ENCODE data around the gene CYTH2.

Gene CYTH2

DNA sequence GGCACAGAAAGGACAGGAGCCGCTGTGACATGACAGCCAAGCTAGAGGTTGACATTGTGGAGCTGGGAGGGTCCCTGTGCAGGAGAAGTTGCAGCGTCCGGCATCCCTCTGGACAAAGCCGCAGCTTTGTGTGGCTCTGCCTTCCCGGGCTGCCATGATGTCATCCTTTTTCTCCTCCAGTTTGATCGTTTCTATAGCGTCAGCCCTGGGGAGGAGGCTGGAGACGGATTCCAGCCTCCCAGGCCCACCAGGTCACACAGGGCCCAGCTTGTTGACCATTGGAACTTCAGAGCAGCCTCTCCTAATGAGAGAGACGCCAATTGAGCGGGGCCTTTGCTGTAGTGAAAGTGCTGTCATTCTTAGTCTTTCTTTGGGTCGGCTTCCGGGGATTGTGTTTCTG is 17.5 kb upstream of the CYTH2 start:
- Histone ChIP-seq H4K20me1 (peaks cover 63% of the 10 kb centered on the region), H3K9me3 (no peaks in the 10 kb centered on the region), H3K4me1 (peaks cover 21% of the 10 kb centered on the region), H3K9ac (no peak overlapping the region), H3K27ac (no peak overlapping the region), H3K36me3 (peaks cover 98% of the 10 kb centered on the region), H3K4me3 (no peak overlapping the region), H3K4me2 (no peak overlapping the region), H3K27me3 (no peaks in the 10 kb centered on the region)
- TF ChIP-seq Cebpa-rat (IDR thresholded peaks at IDR 0.05) = no peak

GRCh38 chr19:48452289-48453190 is 16.6 kb upstream of the CYTH2 start:
- Histone ChIP-seq H3K4me3 (no peak overlapping the region), H3K4me2 (no peak overlapping the region), H3K9me3 (no peaks in the 10 kb centered on the region), H3K27me3 (no peaks in the 10 kb centered on the region), H4K20me1 (peaks cover 71% of the 10 kb centered on the region), H3K9ac (no peak overlapping the region), H3K27ac (no peak overlapping the region), H3K4me1 (peaks cover 12% of the 10 kb centered on the region), H3K36me3 (peaks cover 100% of the 10 kb centered on the region)
- no peak for TF ChIP-seq Cebpa-rat (IDR thresholded peaks at IDR 0.05)

GRCh38 chr19:48454150-48454730 is 14.9 kb upstream of the CYTH2 start:
- no peak overlapping the region for H3K4me3 ChIP-seq
- peaks cover 77% of the 10 kb centered on the region for H4K20me1 ChIP-seq
- no peak overlapping the region for H3K9ac ChIP-seq
- TF ChIP-seq Cebpa-rat (IDR thresholded peaks at IDR 0.05) = no peak
- no peaks in the 10 kb centered on the region for H3K27me3 ChIP-seq
- peaks cover 96% of the 10 kb centered on the region for H3K36me3 ChIP-seq
- H3K27ac ChIP-seq = no peak overlapping the region
- no peak overlapping the region for H3K4me2 ChIP-seq
- H3K4me1 ChIP-seq = peaks cover 12% of the 10 kb centered on the region
- H3K9me3 ChIP-seq = no peaks in the 10 kb centered on the region

DNA sequence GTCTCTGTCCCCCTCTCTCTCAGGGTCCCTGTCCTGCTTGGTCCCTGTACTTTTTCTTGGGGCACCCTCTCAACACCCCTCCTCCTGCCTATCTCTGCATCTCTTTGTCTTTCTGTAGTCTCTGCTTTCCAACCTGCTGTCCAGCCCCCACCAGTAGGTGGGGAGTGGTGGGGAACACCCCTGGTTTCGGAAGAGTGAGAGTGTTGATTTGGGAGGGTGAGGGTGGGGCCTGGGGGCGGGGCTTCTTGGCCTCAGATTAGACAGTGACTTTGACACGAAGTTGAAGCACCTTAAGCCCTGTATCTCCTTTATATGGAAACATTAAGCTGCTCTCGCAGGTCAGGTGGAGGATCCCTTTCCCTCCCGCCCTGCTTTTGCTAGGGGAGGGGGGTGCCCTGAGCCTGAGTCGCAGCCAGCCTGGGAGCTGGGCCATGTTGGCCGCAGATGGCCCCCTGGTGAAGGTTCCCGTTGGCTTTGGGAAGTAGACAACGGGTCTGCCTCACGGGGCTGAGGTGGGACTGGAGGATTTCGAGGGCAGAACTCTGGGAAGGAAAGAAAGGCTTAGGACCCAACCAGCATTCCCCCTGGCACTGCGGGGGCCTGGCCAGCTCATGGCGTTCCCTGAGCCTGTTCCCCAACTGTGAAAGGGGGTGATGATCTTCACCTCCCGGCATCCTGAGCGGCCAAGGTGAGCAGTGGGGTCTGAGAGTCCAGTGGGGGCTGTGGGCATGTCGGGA is 13.8 kb upstream of the CYTH2 start, which contains the start of gene KCNJ14:
Gene KCNJ14, plus strand, starts transcription at position 404 of the 737 bp plus-strand sequence. CDS start 6,151 bp downstream, outside the sequence.
- Histone ChIP-seq H3K4me1 (peaks cover 12% of the 10 kb centered on the region), H3K4me2 (0 out of 2 replicates have a peak within 1 kb of the TSS, but pooled peaks have one; percentile 1), H3K9ac (no peak within 1 kb of the TSS), H3K4me3 (no peak within 1 kb of the TSS), H3K27me3 (no peaks in the 10 kb centered on the region), H4K20me1 (peaks cover 75% of the 10 kb centered on the region), H3K9me3 (no peaks in the 10 kb centered on the region), H3K27ac (0 out of 2 replicates have a peak within 1 kb of the TSS, but pooled peaks have one; percentile 30), H3K36me3 (peaks cover 93% of the 10 kb centered on the region)
- no peak for TF ChIP-seq Cebpa-rat (IDR thresholded peaks at IDR 0.05)

GRCh38 chr19:48455908-48456562 is 13.1 kb upstream of the CYTH2 start:
- Histone ChIP-seq H3K9me3 (no peaks in the 10 kb centered on the region), H3K4me1 (peaks cover 12% of the 10 kb centered on the region), H3K27me3 (no peaks in the 10 kb centered on the region), H4K20me1 (peaks cover 68% of the 10 kb centered on the region), H3K36me3 (peaks cover 86% of the 10 kb centered on the region), H3K4me3 (no peak overlapping the region), H3K9ac (no peak overlapping the region), H3K27ac (0 out of 2 replicates have a peak overlapping the region, but pooled peaks have one; percentile 30), H3K4me2 (0 out of 2 replicates have a peak overlapping the region, but pooled peaks have one; percentile 1)
- TF ChIP-seq Cebpa-rat (IDR thresholded peaks at IDR 0.05) = no peak

GRCh38 chr19:48456864-48457263 is 12.3 kb upstream of the CYTH2 start:
- Histone ChIP-seq H4K20me1 (peaks cover 60% of the 10 kb centered on the region), H3K27me3 (no peaks in the 10 kb centered on the region), H3K27ac (no peak overlapping the region), H3K9ac (no peak overlapping the region), H3K4me2 (no peak overlapping the region), H3K36me3 (peaks cover 84% of the 10 kb centered on the region), H3K4me1 (peaks cover 12% of the 10 kb centered on the region), H3K9me3 (no peaks in the 10 kb centered on the region), H3K4me3 (no peak overlapping the region)
- TF ChIP-seq Cebpa-rat (IDR thresholded peaks at IDR 0.05) = no peak

- peaks cover 84% of the 10 kb centered on the region for H3K36me3 ChIP-seq
- no peak overlapping the region for H3K4me2 ChIP-seq
- H3K27me3 ChIP-seq = no peaks in the 10 kb centered on the region
- TF ChIP-seq Cebpa-rat (IDR thresholded peaks at IDR 0.05) = no peak
- no peak overlapping the region for H3K9ac ChIP-seq
- no peak overlapping the region for H3K4me3 ChIP-seq
- no peak overlapping the region for H3K27ac ChIP-seq
- no peaks in the 10 kb centered on the region for H3K9me3 ChIP-seq
- H4K20me1 ChIP-seq = peaks cover 49% of the 10 kb centered on the region
- H3K4me1 ChIP-seq = peaks cover 12% of the 10 kb centered on the region
Measured at GRCh38 chr19:48458016-48458415, 11.2 kb upstream of the CYTH2 start.

- Histone ChIP-seq H3K4me1 (no peaks in the 10 kb centered on the region), H3K27ac (no peak overlapping the region), H3K27me3 (no peaks in the 10 kb centered on the region), H3K9ac (no peak overlapping the region), H3K4me2 (no peak overlapping the region), H4K20me1 (peaks cover 15% of the 10 kb centered on the region), H3K36me3 (peaks cover 48% of the 10 kb centered on the region), H3K9me3 (no peaks in the 10 kb centered on the region), H3K4me3 (no peak overlapping the region)
- TF ChIP-seq Cebpa-rat (IDR thresholded peaks at IDR 0.05) = no peak
Measured at GRCh38 chr19:48461651-48461981, 7.6 kb upstream of the CYTH2 start.

GRCh38 chr19:48461982-48462655 is 7.0 kb upstream of the CYTH2 start:
- TF ChIP-seq Cebpa-rat (IDR thresholded peaks at IDR 0.05) = no peak
- H3K36me3 ChIP-seq = peaks cover 43% of the 10 kb centered on the region
- no peak overlapping the region for H3K4me2 ChIP-seq
- no peaks in the 10 kb centered on the region for H3K27me3 ChIP-seq
- no peaks in the 10 kb centered on the region for H3K9me3 ChIP-seq
- H3K4me1 ChIP-seq = no peaks in the 10 kb centered on the region
- no peak overlapping the region for H3K4me3 ChIP-seq
- no peak overlapping the region for H3K27ac ChIP-seq
- peaks cover 10% of the 10 kb centered on the region; the same call in 1 of the 2 replicates for H4K20me1 ChIP-seq
- no peak overlapping the region for H3K9ac ChIP-seq

All from BLaER1 (cell line).